Adrenal gland (tissue), 12 donors: Measurements from ENCODE around the gene CST2. TPM values are rescaled to one million over a fixed set of nuclear protein-coding genes. Genes with fewer than 3 reads are reported as not detected.
"Not testable (repeated sequence)": the region's sequence is repeated elsewhere in the genome, so short reads cannot be mapped to it uniquely, and the experiment has no call there.

ENCODE experiments used
- DNase-seq, 7 donors: peaks; one replicate each; pipeline ENCODE4 v3.0.0-alpha.2; 2019 to 2020
- H3K27ac ChIP-seq, 5 donors: fragments of 200-600 bp; sonication (generic) in 4 of 5; 1 replicate in 3 of 5; 2 replicates in 2 of 5; pipeline versions ENCODE4 v1.5.1 to v1.8.0; 2016 to 2020; ENCODE audit warnings: mild to moderate bottlenecking in 1 of 5
- H3K27me3 ChIP-seq: fragments of 200-600 bp; 2 replicates; pipeline ENCODE4 v1.8.0; 2021
- H3K36me3 ChIP-seq, 2 donors: fragments of 200-600 bp; replicated peaks in 1 of 2; 1 replicate in 1 of 2; 2 replicates in 1 of 2; pipeline versions ENCODE4 v1.5.1 to v1.8.0; 2018 to 2022
- H3K4me1 ChIP-seq, 2 donors: fragments of 200-600 bp; replicated peaks in 1 of 2; 1 replicate in 1 of 2; 2 replicates in 1 of 2; pipeline versions ENCODE4 v1.5.1 to v1.8.0; 2018 to 2021
- H3K4me3 ChIP-seq, 4 donors: fragments of 200-600 bp; sonication (generic) in 3 of 4; one replicate each; pipeline ENCODE4 v1.5.1; 2016 to 2018
- H3K9me3 ChIP-seq, 3 donors: fragments of 200-600 bp; sonication (generic) in 1 of 3; replicated peaks in 1 of 3; 1 replicate in 2 of 3; 2 replicates in 1 of 3; pipeline versions ENCODE4 v1.5.1 to v1.8.0; 2016 to 2021
- POLR2A ChIP-seq, 2 donors: fragments of 450-650 bp; IDR thresholded peaks; one replicate each; pipeline ENCODE4 v1.6.1; 2017; ENCODE audit warnings: antibody characterized with exemption in 2 of 2, mild to moderate bottlenecking in 2 of 2, moderate library complexity in 1 of 2
- WGBS, 4 donors: extraction: QIAGEN DNeasy Blood & Tissue Kit in 2 of 4; methylation state at CpG; one replicate each; pipeline versions ENCODE4 v1.1.5 to v1.1.7; 2013 to 2017; 5-methylcytosine and 5-hydroxymethylcytosine counted together
- intact Hi-C, 2 donors: fragments of 100-400 bp; cut with DNase I; formaldehyde crosslinking; loops; one replicate each; pipeline versions ENCODE4 v1.14.1 to v1.15.0; 2022 to 2023
- polyA plus RNA-seq, 3 donors: library from polyadenylated mRNA; stranded (reverse); fragments of 200-250 nt in 2 of 3; fragments of 350-450 nt in 1 of 3; fragmentation: Illumina TruSeq in 1 of 3; extraction: RNeasy Lipid Tissue Mini Kit (QIAGEN cat#74804) in 1 of 3; gene quantifications; one replicate each; pipeline ENCODE4 v1.2.3, GENCODE V29; 2013 to 2014
- total RNA-seq, 9 donors: library from RNA; depleted of rRNA in 4 of 9; stranded (reverse); fragments of >200 nt in 4 of 9; fragments of 120-200 nt in 1 of 9; fragmentation: NEBNext Ultra II Directional in 1 of 9; extraction: Animal tissue kit (Norgen Biotek cat#: 25700) in 1 of 9; gene quantifications; one replicate each; pipeline versions ENCODE4 v1.1.0 to v1.2.4, GENCODE V29; 2013 to 2023
- TF ChIP-seq, protein P1 (sequence below), 6 experiments: fragments of 450-650 bp in 4 of 6; fragments of 200-600 bp in 2 of 6; sonication (generic) in 1 of 6; IDR thresholded peaks; 1 replicate in 5 of 6; 2 replicates in 1 of 6; pipeline versions ENCODE4 v1.5.1 to v1.8.0; 2016 to 2021; ENCODE audit warnings: antibody characterized with exemption in 6 of 6, mild to moderate bottlenecking in 2 of 6, moderate library complexity in 1 of 6
- donor health status: healthy with polysubstance abuse.
- donor health status: Bipolar disorder and iron deficiency.
- donor health status: DM: yes; HTN: yes; CAD: no.
- donor health status: DM: no; HTN: no; CAD: no.
- donor health status: DM: no; HTN: no; CAD: no.
- donor health status: DM: yes; HTN: yes; CAD: no.

The CST2 gene
- total and polyA plus RNA-seq, 12 donors: 1.3 to 94.3 (median 4.8) TPM; not detected in 3

DNA sequence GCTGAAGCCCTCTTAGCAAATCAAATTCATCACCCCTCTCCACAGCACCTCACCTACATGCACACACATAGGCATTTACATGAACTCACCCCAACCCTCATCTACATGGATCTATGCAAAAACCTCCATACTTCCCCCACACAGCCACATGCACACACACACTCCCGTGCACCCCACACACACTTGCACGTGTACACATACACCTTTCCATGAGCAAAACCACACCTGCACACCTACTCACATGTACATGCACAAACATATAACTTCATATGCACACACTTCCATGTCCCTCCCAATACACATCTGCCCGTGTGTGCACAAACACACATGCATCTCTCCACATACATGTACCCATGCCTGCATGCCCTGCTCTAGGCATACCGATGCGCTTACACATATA, 29.7 kb upstream of the CST2 start:
- Histone ChIP-seq H3K27ac (no peak overlapping the region), H3K9me3 (no peaks in the 10 kb centered on the region), H3K4me1 (no peaks in the 10 kb centered on the region), H3K4me3 (no peak overlapping the region), H3K27me3 (no peaks in the 10 kb centered on the region), H3K36me3 (no peaks in the 10 kb centered on the region)
- WGBS, 4 donors: 79 to 81% (median 80%) methylated on average over 5 of the region's 5 CpGs
- DNase-seq: no peak
- no peak for TF ChIP-seq POLR2A (IDR thresholded peaks at IDR 0.05)
- TF ChIP-seq, protein P1, sequence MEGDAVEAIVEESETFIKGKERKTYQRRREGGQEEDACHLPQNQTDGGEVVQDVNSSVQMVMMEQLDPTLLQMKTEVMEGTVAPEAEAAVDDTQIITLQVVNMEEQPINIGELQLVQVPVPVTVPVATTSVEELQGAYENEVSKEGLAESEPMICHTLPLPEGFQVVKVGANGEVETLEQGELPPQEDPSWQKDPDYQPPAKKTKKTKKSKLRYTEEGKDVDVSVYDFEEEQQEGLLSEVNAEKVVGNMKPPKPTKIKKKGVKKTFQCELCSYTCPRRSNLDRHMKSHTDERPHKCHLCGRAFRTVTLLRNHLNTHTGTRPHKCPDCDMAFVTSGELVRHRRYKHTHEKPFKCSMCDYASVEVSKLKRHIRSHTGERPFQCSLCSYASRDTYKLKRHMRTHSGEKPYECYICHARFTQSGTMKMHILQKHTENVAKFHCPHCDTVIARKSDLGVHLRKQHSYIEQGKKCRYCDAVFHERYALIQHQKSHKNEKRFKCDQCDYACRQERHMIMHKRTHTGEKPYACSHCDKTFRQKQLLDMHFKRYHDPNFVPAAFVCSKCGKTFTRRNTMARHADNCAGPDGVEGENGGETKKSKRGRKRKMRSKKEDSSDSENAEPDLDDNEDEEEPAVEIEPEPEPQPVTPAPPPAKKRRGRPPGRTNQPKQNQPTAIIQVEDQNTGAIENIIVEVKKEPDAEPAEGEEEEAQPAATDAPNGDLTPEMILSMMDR (IDR thresholded peaks at IDR 0.05): no peak
- intact Hi-C loops: no loop called here

DNA sequence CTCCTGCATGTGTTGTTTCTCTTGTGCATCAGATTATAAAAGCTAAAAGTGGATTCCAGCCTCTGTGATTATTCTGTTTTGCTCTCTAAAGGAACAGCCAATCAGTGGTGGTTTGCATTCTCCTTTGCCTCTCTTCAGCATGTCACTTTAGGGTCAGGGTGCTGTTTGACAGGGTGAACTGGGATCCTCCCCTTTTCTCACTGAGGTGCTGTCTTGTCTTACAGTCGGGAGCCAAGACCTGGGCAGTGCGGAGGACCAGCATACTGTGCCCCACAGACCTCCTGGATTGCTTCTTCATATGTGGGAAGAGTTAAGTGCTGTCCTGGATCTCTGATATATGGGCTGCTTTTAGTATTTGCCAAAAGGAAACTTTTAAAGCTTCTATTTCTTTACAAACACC, 15.2 kb upstream of the CST2 start:
- DNase-seq: no peak
- Histone ChIP-seq H3K4me3 (no peak overlapping the region), H3K4me1 (no peaks in the 10 kb centered on the region), H3K27ac (no peak overlapping the region), H3K9me3 (no peaks in the 10 kb centered on the region), H3K36me3 (no peaks in the 10 kb centered on the region), H3K27me3 (no peaks in the 10 kb centered on the region)
- TF ChIP-seq POLR2A (IDR thresholded peaks at IDR 0.05): no peak
- TF ChIP-seq, protein P1 (IDR thresholded peaks at IDR 0.05): no peak
- 32 to 80% (median 40%) methylated on average over 1 to 2 of the region's 2 CpGs for WGBS, 4 donors
- intact Hi-C loops: no loop called here

DNA sequence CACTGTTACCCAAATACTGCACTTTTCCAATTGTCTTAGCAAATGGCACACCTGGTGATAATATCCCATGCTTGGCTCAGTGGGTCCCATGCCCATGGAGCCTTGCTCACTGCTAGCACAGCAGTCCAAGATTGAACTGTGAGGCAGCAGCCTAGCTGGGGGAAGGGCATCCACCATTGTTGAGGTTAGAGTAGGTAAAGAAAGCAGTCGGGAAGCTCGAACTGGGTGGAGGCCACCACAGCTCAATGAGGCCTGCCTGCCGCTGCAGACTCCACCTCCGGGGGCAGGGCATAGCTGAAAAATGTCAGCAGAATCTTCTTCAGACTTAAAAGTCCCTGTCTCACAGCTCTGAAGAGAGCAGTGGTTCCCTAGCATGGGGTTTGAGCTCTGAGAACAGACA, 9.2 kb upstream of the CST2 start:
- H3K27ac ChIP-seq: no peak overlapping the region
- no peak for DNase-seq

DNA sequence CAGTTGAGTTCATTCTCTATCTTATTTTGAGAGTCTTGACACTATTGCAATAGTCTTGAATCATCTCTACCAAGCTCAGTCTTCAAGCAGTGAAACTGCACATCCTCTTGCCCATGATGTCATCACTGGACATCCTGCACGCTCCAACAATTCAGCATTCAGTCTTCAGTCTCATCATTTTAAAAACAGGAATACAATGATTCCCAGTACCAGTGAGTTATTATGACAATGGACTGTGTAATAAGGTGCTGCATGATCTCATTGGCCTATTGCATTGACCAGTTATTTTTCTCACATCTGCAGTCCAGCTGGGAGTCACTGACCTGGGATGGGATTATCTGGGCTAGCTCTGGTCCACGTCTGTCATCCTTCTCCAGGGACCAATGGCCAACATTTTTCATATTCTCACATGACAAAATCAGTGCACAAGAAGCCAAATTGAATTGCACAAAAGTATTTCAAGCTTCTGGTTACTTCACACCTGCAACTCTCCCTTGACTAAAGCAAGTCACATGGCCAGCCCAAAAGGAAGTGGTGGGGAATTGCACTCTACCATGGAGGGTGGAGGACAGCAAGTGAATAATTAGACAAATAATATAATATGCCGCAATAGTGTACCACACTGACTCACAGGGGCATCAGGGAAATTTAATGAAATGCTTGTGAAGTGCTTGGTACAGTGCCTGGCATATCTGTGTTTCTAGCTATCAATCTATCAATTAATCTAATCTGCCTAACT, 6.4 kb upstream of the CST2 start:
- H3K36me3 ChIP-seq: no peaks in the 10 kb centered on the region
- intact Hi-C loops: no loop called here
- TF ChIP-seq, protein P1 (IDR thresholded peaks at IDR 0.05): no peak
- TF ChIP-seq POLR2A (IDR thresholded peaks at IDR 0.05): no peak

More for the DNA sequence above, 9.2 kb upstream of the CST2 start:
- intact Hi-C loops: no loop called here
- no peak for TF ChIP-seq POLR2A (IDR thresholded peaks at IDR 0.05)
- TF ChIP-seq, protein P1 (IDR thresholded peaks at IDR 0.05): no peak
- Histone ChIP-seq H3K4me1 (no peaks in the 10 kb centered on the region), H3K27me3 (no peaks in the 10 kb centered on the region), H3K4me3 (no peak overlapping the region), H3K36me3 (no peaks in the 10 kb centered on the region), H3K9me3 (no peaks in the 10 kb centered on the region)
- WGBS, 4 donors: 67 to 83% (median 75%) methylated on average over 4 of the region's 4 CpGs

DNA sequence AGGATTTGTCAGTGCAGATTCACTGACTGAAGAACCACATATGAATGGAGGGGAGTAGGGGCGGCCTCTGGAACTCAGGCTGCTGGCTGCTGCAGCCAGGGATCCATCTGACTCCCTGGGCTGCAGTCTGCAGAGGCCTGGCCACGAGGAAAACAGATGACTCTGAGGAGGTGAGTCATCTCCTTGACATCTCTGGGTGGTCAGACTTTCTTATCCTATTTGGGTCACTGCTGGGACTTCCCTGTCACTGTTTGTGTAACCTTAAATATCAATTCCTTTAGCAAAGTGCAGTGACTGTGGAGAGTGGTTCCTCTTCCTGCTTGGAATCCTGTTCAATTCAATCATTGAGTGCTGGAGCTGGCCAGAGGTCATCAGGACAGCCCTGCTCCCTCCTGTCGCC, 5.4 kb upstream of the CST2 start:
- peak in 1 of 7 donors; percentile 10 for DNase-seq
- H3K27ac ChIP-seq, H3K4me1 ChIP-seq, intact Hi-C loops, H3K9me3 ChIP-seq, H3K4me3 ChIP-seq, H3K27me3 ChIP-seq, H3K36me3 ChIP-seq: not testable (repeated sequence)
- 34 to 51% (median 42%) methylated on average over 3 of the region's 3 CpGs for WGBS, 4 donors

More for the DNA sequence above, 6.4 kb upstream of the CST2 start:
- Histone ChIP-seq H3K9me3 (no peaks in the 10 kb centered on the region), H3K4me3 (no peak overlapping the region), H3K27me3 (no peaks in the 10 kb centered on the region), H3K27ac (no peak overlapping the region), H3K4me1 (no peaks in the 10 kb centered on the region)
- no peak for DNase-seq
- WGBS, 4 donors: 45 to 59% (median 47%) methylated on average over 3 of the region's 3 CpGs
